Gastrocnemius medialis (tissue), 4 donors: ENCODE results near the gene TK2.

Experiments
- CTCF ChIP-seq, 5 experiments: fragments of 450-650 bp in 3 of 5; fragments of 200-600 bp in 2 of 5; sonication (generic) in 2 of 5; IDR thresholded peaks in 4 of 5; conservative IDR thresholded peaks in 1 of 5; 1 replicate in 4 of 5; 2 replicates in 1 of 5; pipeline ENCODE4 v1.5.1; 2016 to 2019; ENCODE audit warnings: antibody characterized with exemption in 5 of 5, mild to moderate bottlenecking in 3 of 5, moderate library complexity in 3 of 5
- POLR2A ChIP-seq, 2 donors: fragments of 450-650 bp; IDR thresholded peaks; one replicate each; pipeline ENCODE4 v1.6.1; 2017; ENCODE audit warnings: antibody characterized with exemption in 2 of 2, mild to moderate bottlenecking in 2 of 2, moderate library complexity in 2 of 2

GRCh38 chr16:66476328-66477027 is 73.4 kb downstream of the TK2 start:
- TF ChIP-seq CTCF (IDR thresholded peaks at IDR 0.05 in 4 of 5, conservative IDR thresholded peaks at IDR 0.05 in 1 of 5) = no peak
- TF ChIP-seq POLR2A (IDR thresholded peaks at IDR 0.05) = no peak
